Colonic mucosa (tissue), 4 donors: Measurements from ENCODE around the gene MTA2. TPM values are rescaled to one million over a fixed set of nuclear protein-coding genes. Genes with fewer than 3 reads are reported as not detected.
"Not testable (repeated sequence)": the region's sequence is repeated elsewhere in the genome, so short reads cannot be mapped to it uniquely, and the experiment has no call there.

Experiments
- DNase-seq: peaks from one replicate; pipeline ENCODE4 v3.0.0-alpha.2; 2020
- H3K27ac ChIP-seq: fragments of 200-600 bp; one replicate; pipeline ENCODE4 v1.8.0; 2021
- H3K27me3 ChIP-seq: fragments of 200-600 bp; one replicate; pipeline ENCODE4 v1.8.0; 2021
- H3K36me3 ChIP-seq: fragments of 200-600 bp; one replicate; pipeline ENCODE4 v1.8.0; 2021
- H3K4me1 ChIP-seq: fragments of 200-600 bp; one replicate; pipeline ENCODE4 v1.8.0; 2021; ENCODE audit warnings: mild to moderate bottlenecking
- H3K4me3 ChIP-seq: fragments of 200-600 bp; one replicate; pipeline ENCODE4 v1.8.0; 2021
- H3K9ac ChIP-seq, 2 donors: one replicate each; pipeline ENCODE4 v1.7.0; 2013; ENCODE audit warnings: control low read depth in 2 of 2, low read depth in 2 of 2, low read length in 2 of 2
- H3K9me3 ChIP-seq: fragments of 200-600 bp; one replicate; pipeline ENCODE4 v1.8.0; 2021
- CTCF ChIP-seq: fragments of 200-600 bp; IDR thresholded peaks from one replicate; pipeline ENCODE4 v1.8.0; 2022; ENCODE audit warnings: antibody characterized with exemption, mild to moderate bottlenecking
- intact Hi-C: fragments of 100-400 bp; cut with DNase I; formaldehyde crosslinking; loops from one replicate; pipeline ENCODE4 v1.14.1; 2022
- total RNA-seq, 2 donors: library from RNA; stranded (reverse); fragmentation: NEBNext Ultra II Directional in 1 of 2; extraction: Animal tissue kit (Norgen Biotek cat#: 25700) in 1 of 2; gene quantifications; one replicate each; pipeline ENCODE4 v1.2.1, GENCODE V29; 2021
- donor health status: healthy.
- donor health status: DM: no; HTN: no; CAD: no.
- donor health status: DM: no; HTN: no; CAD: no.

Gene MTA2
- total RNA-seq, 2 donors from 2014 or later: 91.0 to 133 TPM

GRCh38 chr11:62553080-62553838 lies 48.4 kb downstream of the MTA2 start:
- peak overlapping the region; percentile 8 for H3K4me3 ChIP-seq
- TF ChIP-seq CTCF: no peak
- H3K4me1 ChIP-seq: peaks cover 53% of the 10 kb centered on the region
- peak overlapping the region; percentile 72 to 90 for H3K9ac ChIP-seq
- H3K27me3 ChIP-seq: no peaks in the 10 kb centered on the region
- intact Hi-C loops: no loop called here
- no peaks in the 10 kb centered on the region for H3K36me3 ChIP-seq
- no peaks in the 10 kb centered on the region for H3K9me3 ChIP-seq
- peak overlapping the region; percentile 92 for H3K27ac ChIP-seq
- DNase-seq: peak; percentile 90

- Histone ChIP-seq H3K36me3 (no peaks in the 10 kb centered on the region), H3K4me3 (peak overlapping the region; percentile 8), H3K27me3 (no peaks in the 10 kb centered on the region), H3K4me1 (peaks cover 60% of the 10 kb centered on the region), H3K9ac (peak overlapping the region; percentile 72 to 90), H3K27ac (peak overlapping the region; percentile 92), H3K9me3 (no peaks in the 10 kb centered on the region)
- intact Hi-C loops: no loop called here
- DNase-seq: peak; percentile 65
- TF ChIP-seq CTCF: no peak
Observed at GRCh38 chr11:62552485-62553079, 49.1 kb downstream of the MTA2 start.

- H3K4me3 ChIP-seq, H3K36me3 ChIP-seq, H3K27me3 ChIP-seq, intact Hi-C loops, H3K9ac ChIP-seq, H3K27ac ChIP-seq, H3K9me3 ChIP-seq, DNase-seq: not testable (repeated sequence)
- H3K4me1 ChIP-seq: peaks cover 46% of the 10 kb centered on the region
Observed at GRCh38 chr11:62550478-62550877, 51.2 kb downstream of the MTA2 start.

- H3K27me3 ChIP-seq: no peaks in the 10 kb centered on the region
- TF ChIP-seq CTCF: no peak
- intact Hi-C loops: no loop called here
- peaks cover 38% of the 10 kb centered on the region for H3K4me1 ChIP-seq
- no peak overlapping the region for H3K4me3 ChIP-seq
- no peaks in the 10 kb centered on the region for H3K36me3 ChIP-seq
- DNase-seq: peak; percentile 85
- no peaks in the 10 kb centered on the region for H3K9me3 ChIP-seq
- peak overlapping the region in 1 of 2 donors; percentile 58 for H3K9ac ChIP-seq
- H3K27ac ChIP-seq: peak overlapping the region; percentile 96
Observed at GRCh38 chr11:62548545-62549335, 52.9 kb downstream of the MTA2 start.

GRCh38 chr11:62547691-62548281 lies 53.9 kb downstream of the MTA2 start:
- TF ChIP-seq CTCF: no peak
- peak; percentile 45 for DNase-seq
- no peaks in the 10 kb centered on the region for H3K9me3 ChIP-seq
- no peaks in the 10 kb centered on the region for H3K27me3 ChIP-seq
- H3K4me3 ChIP-seq: peak overlapping the region; percentile 67
- H3K9ac ChIP-seq: peak overlapping the region; percentile 66 to 99
- peak overlapping the region; percentile 96 for H3K27ac ChIP-seq
- H3K36me3 ChIP-seq: no peaks in the 10 kb centered on the region
- intact Hi-C loops: no loop called here
- H3K4me1 ChIP-seq: peaks cover 43% of the 10 kb centered on the region
